Kidney capillary endothelial cell (primary cell): ENCODE measurements around the gene IQCE.
"Not testable (repeated sequence)": the region's sequence is repeated elsewhere in the genome, so short reads cannot be mapped to it uniquely, and the experiment has no call there.

Experiments used
- DNase-seq: peaks from one replicate; pipeline ENCODE4 v3.0.0-alpha.2; 2018; ENCODE audit warnings: low spot score

The IQCE gene

DNA sequence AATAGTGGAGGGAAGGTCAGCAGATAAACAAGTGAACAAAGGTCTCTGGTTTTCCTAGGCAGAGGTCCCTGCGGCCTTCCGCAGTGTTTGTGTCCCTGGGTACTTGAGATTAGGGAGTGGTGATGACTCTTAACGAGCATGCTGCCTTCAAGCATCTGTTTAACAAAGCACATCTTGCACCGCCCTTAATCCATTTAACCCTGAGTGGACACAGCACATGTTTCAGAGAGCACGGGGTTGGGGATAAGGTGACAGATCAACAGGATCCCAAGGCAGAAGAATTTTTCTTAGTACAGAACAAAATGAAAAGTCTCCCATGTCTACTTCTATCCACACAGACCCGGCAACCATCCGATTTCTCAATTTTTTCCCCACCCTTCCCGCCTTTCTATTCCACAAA lies 25.2 kb upstream of the IQCE start:
- DNase-seq = not testable (repeated sequence)

DNA sequence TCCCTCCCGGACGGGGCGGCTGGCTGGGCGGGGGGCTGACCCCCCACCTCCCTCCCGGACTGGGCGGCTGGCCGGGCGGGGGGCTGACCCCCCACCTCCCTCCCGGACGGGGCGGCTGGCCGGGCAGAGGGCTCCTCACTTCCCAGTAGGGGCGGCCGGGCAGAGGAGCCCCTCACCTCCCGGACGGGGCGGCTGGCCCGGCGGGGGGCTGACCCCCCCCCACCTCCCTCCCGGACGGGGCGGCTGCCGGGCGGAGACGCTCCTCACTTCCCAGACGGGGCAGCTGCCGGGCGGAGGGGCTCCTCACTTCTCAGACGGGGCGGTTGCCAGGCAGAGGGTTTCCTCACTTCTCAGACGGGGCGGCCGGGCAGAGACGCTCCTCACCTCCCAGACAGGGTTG lies 24.6 kb upstream of the IQCE start:
- DNase-seq = not testable (repeated sequence)

DNA sequence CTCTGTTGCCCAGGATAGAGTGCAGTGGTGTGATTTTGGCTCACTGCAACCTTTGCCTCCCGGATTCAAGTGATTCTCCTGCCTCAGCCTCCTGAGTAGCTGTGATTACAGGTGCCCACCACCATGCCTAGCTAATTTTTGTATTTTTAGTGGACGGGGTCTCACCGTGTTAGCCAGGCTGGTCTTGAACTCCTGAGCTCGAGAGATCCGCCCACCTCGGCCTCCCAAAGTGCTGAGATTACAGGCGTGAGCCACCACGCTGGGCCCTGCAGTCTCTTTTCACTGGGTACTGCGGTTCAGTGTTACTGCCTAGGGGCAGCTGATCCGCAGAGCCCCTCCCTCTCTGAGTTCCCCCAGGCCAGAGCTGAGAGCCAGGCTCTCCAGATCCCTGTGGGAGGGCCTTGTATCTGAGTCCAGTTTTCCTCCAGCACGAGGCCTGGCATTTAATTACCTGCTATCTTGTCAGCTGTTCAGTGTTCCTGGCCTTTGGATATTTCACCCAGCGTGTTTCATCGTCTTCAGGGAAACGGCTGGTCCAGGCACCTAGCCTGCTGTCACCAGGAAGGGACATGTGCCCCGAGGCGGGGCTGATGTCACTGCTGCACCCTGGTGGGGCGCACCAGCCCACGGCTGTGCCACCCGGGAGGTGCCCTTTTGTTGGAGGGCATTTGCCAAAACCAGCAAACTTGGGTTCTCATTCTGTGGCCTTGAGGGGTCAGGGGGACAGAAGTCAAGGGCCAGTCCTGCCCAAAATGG lies 22.7 kb upstream of the IQCE start:
- not testable (repeated sequence) for DNase-seq

DNA sequence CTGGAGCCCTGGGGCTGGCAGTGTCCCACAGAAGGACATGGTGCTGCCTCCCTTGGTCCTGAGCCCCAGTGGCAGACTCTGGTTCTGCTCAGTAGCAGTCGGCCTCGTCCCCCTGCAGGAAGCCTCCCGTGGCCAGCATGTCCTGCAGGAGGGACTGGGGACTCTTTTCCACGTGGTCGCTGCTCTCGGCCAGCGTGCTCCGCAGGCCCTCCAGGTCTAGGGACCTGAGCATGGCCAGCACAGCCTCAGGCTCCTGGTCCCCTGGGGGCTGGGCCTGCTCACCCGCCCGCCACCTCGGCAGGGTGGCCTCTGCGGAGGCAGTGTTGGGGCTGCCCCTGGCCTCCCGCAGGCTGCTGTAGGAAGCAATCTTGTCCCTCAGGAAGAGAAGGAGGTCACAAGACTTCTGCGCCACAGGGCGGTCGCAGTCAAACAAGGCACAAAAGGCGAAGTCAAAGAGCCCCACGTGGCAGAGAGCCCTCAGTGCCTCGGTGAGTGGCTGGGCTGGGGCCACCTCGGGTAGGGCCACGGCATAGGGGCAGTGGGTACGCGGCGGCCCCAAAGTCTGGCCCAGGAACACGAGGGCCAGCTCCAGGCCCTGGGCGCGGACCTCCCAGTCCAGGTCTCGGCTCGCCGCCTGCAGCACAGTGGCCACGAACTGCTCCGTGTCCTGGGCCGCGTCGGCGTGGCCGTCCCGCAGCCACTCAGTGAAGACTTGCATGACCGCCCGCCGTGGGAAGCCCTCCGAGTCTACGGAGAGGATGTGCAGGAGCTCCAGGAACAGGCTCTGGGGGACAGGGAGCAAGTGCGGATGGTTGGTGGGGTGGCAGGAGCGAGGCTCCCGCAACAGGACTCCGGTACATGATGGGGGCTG lies 20.6 kb upstream of the IQCE start:
- DNase-seq = no peak

DNA sequence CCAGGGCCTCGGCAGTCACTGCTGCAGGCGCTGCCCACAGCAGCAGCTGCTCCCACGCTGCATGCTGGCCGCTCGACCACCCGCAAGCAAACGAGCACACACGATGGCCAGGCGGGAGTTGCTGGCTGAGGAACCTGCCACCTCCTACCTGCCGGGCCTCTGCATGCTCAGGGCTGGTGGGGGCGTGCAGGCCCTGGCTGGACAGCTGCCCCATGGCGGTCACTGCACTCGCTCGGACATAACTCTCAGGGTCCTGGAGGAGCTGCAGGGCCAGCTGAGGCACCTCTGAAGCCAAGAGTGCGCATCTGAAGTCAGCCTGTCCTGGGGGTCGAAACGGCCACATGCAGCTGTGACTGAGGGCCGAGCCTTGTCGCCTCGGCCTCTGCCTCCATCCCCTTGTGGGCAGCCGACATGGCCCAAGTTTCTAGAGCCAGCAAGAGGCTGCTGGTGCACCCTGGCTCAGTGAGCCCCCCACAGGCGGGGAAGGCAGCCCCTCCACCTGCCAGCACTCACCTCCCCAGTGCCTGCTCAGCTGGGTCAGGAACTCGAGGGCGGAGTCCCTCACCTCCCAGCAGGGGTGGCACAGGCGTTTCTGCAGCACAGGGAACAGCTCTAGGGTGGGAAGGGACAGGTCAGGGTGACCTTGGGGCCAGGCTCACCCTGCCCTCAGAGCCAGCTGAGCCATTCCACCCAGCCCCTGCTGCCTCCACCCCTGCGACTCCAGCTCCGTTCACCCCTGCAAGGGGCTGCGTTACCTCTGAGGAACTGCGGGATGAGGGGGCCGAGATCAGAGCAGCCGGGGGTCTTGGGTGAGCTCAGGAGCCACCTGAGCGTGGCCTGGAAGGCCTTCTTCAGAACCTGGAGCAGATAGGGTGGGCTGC lies 19.5 kb upstream of the IQCE start:
- no peak for DNase-seq

DNA sequence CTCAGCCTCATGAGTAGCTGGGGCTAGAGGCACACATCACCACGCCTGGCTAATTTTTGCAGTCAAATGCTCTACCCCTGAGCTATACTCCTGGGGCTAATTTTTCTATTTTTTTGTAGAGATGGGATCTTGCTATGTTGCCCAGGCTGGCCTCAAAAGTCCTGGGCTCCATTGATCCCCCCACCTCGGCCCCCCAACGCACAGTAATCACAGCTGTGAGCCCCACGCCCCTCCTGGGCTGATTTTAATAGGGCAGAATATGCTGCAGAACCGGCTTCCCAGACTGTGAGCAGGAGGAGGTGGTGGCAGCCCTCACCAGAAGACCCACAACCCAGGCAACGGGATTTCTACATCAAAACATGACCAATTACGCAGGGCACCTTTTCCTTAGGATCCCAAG lies 18.6 kb upstream of the IQCE start:
- DNase-seq = no peak

DNA sequence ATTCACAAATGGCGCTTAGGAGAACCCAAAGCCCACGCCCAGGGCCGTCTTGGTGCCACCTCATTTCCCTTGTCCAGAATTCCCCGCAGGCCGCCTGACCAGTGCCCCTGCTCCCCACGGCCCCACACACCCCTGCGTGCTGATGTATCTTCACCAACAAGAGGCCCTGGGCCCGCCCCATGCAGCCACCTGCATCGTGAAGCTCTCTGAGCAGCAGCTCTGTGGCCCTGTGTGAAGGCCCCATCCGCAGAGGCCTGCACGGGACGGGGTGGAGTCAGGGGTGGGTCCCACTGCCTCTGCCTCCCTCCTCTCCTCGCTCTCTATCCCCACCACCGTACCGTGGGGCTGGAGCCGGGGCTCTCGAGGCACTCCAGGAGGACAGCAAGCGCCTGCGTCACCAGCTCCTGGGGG lies 18.1 kb upstream of the IQCE start:
- DNase-seq = no peak

DNA sequence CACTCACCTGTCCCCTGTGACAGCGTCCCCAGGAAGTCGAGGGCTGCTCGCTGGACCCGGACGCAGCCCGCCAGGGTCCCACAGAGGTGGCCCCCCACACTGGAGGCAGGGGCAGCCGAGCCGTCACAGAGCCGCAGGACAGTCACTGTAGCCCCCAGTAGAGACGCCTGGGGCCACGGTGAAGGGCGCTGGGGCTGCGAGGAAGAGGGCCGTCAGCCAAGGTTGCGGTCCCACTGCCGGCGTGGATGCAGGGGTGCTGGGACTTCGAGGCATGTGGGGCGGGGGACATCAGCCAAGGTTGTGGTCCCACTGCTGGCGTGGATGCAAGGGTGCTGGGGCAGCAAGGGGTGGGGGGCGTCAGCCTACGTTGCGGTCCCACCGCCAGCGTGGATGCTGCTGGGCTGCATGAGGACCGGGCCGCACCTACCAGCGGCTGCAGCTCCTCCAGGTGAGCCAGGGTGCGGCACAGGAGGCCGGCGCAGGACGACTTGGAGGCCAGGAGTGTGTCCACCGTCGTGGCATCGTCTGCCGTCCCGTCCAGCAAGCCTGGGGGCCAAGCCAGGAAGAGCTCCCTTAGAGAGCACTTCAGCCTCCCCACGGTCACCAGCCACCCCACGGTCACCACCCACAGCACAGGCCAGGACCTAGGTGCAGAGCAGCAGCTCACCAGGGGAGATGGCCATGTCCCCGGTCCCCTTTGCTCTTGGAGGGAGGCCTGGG lies 17.3 kb upstream of the IQCE start:
- no peak for DNase-seq

DNA sequence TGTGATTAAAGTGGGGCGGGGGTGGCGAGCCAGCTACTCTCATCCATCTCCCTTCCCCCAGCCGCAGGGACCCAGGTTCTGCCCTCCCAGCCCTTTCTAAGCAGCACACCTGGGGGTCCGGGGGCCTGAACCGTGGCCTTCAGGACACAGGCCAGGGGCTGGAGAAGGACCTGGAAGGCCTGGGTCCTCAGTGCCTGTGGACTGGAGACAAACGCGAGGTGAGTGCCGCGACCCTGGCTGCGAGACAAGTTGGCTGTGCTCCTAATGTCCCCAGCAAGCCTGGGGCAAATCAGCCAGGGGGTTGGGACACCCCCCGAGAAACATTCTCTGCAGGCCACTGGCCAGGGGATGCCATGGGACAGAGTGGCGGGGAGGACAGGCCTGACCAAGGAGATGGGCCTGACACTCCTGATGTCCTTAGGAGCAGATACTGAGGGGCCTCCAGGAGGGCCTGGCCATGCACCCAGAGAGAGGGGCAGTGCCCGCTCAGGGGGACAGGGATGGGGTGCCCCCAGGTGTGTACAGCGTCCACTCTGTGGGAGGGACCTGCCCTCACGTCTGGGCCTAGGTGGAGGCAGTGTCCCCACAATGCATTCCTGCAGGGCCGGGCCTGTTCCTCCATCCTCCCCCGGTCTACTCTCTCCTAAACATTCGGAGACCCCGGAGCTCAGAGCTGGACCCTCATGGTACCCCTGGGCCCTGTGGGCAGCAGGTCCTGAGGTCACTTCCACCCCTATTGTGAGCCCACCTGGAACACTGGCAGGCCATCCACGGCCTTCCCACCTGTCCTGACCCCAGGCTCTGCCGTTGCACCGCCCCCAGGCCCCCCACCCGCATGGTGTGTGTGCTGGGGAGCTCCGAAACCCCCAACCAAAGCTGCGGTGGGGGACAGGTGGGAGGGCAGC lies 16.5 kb upstream of the IQCE start:
- DNase-seq = no peak

DNA sequence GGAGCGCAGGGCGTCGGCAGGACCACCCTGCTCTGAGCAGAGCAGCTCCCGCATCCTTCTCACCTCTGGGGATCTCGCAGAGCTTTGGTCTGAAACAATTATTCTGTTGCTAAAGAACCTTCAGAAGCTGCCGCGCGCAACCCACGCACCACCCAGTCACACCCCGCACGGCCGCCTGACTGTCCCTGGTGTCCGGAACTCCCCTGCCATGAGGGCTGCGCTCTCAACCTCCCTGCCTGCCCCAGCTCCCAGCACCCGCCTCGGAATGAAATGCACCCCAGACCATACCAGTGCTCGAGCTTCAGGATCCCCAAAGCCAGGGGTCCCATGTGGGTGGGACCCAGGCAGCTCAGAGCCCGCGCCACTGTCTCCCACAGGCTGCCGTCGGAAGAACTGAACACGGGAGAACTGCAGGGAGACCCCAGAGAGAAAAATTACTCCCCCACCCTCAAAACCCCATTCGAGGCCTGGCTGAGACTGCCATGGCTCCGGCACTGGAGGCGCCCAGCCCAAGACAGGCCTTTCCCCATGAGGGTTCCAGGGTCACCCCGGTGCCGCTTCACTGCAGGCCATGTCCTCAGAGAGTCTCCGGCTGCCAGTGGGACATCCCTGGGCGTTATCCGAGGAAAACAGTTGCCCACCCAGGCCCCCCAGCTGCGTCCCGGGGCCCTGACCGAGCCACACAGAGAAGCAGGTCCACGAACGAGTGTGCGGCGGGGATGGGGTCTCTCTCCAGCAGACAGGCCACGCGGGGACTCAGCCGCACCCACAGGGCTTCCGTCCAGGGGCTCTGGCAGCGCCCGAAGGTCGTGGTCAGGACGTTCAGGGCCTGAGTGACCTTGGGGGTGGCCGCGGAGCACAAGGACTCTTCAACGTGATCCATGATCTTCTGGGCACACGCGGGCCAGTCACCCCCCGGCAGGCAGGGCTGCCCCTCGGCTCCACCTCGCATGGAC lies 15.6 kb upstream of the IQCE start:
- no peak for DNase-seq

DNA sequence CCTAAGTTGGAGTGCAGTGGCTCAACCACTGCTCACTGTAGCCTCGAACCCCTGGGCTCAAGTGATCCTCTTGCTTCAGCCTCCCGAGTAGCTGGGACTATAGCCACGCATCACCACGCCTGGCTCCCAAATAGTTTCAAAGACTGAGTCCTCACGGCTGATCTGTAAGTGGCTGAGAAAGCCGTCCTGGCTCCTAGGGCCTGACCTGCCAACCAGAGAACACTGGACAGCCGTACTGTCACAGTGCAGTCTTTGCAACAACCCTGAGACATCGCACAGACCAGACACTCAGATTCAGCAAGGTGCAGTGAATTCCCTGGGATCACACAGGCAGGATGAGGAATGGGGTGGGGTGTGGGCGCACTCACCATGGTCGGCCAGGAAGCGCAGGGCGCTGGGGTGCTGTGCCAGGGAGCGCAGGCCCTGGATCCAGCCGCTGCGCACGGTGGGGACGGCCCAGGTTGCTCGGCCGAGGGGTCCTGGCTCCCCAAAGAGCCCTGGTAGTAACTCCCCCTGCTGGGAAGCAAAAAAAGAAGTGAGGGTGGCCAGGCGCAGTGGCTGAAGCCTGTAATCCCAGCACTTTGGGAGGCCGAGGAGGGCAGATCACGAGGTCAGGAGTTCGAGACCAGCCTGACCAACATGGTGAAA lies 14.1 kb upstream of the IQCE start:
- DNase-seq = no peak

DNA sequence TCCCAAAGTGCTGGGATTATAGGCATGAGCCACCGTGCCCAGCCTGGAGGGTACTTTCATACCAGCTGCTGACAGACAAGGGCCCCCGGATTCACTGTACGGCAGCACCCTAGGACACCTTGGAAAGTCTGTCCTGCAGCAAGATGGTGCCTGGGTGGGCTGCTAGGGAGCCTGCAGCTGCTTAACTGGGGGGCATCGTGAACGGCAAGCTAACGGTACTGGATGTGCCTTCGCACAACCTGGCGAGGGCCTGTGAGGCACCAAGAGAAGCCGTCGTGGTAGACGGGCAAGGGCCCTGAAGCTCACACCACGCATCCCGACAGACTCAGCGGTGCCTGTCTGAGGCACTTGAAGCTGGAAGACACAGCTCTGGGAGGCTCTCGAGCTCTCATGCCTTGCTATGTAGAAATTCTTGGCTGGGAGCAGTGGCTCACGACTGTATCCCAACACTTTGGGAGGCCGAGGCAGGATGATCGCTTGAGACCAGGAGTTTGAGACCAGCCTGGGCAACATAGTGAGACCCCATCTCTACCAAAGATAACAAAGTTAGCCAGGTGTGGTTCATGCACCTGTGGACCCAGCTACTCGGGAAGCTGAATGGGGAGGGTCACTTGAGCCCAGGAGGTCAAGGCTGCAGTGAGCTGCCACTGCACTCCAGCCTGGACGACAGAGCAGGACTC lies 12.9 kb upstream of the IQCE start:
- DNase-seq = no peak

DNA sequence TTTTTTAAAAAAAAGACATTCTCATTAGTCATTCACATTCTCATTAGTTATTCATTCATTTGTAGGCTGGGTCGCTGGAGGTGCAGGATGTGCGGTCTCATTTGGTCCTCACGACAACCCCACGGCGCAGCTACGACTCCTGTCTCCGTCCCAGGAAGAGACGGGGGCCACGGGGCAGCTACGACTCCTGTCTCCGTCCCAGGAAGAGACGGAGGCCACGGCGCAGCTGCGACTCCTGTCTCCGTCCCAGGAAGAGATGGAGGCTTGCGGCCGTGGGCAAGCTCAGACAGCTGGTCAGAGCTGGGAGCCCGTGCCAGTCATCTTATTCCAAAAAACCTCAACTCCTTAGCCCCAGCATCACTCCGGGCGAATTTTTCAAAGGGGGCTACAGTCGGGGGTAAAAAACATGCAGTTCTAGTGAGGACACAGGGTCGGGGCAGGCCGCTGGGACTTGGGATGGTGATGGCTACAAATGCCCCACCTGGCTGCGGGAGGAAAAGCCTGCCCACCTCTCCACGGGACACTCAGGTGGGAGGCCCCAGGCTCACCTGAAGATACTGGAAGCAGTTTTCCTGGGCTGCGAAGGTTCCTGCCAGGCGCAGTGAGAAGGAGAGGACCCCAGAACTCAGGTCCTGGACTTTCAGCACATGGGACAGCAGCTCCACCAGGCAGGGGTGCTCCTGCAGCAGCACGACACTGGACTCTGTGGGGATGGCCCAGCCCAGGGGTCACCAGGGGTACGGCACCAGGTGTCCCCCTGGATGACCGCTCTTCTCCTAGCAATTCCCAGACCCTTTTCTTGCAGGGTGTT lies 11.8 kb upstream of the IQCE start:
- DNase-seq = no peak

DNA sequence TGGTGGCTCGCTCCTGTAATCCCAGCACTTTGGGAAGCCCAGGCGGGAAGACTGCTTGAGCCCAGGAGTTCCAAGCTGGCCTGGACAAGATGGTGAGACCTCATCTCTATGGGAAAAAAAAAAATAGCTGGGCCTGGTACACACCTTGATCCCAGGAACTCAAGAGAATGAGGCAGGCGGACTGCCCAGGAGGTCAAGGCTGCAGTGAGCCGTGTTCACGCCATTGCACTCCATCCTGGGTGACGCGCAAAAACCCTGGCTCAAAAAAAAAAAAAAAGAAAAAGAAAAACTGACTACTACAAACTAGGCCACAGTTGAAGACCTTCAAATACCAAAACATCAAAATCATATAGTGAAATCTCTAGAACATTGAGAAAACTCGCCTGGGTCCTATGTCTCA lies 7.4 kb upstream of the IQCE start:
- no peak for DNase-seq

DNA sequence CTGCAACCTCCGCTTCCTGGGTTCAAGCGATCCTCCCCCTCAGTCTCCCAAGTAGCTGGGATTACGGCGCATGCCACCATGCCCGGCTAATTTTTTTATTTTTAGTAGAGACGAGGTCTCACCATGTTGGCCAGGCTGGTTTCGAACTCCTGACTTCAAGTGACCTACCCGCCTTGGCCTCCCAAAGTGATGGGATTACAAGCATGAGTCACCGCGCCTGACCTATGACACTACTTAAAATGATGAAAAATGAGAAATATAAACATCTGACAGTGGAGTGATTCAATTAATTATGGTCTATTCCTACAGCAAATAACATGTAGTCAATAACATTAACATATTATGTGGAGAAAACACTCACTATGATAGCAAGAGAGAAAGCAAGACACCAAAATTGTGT lies 5.7 kb upstream of the IQCE start:
- no peak for DNase-seq

DNA sequence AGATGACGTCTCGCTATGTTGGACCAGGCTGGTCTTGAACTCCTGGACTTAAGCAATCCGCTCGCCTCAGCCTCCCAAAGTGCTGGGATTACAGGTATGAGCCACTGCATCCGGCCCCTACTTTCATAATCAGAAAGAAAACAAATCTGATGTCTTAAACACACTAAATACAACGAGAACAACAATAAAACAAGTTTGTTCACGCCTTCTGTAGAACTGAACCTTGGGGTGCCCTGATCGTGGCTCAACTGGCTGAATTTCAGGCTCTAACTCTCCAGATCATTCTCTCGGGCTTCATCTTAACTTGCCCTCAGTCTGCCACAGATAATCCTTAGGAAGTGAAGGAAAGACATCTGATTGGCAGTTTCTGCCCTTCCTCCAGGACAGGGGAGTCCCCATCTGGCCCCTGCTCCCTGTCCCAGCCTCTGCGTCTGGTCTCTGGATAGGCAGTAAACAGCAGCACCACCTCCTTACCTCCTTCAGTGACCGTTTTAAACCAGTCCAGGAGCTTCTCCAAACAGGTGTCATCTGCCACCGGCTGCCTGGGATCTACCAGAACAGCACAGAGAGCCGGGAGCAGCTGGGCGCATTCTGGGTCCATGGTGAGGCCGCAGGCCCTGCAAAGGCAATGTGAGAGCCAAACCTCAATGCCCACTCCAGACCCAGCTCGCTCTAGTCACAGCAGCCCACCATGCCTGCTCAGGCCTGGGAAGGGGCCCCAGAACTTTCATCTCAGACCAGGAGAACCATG lies 4.8 kb upstream of the IQCE start:
- DNase-seq = no peak

DNA sequence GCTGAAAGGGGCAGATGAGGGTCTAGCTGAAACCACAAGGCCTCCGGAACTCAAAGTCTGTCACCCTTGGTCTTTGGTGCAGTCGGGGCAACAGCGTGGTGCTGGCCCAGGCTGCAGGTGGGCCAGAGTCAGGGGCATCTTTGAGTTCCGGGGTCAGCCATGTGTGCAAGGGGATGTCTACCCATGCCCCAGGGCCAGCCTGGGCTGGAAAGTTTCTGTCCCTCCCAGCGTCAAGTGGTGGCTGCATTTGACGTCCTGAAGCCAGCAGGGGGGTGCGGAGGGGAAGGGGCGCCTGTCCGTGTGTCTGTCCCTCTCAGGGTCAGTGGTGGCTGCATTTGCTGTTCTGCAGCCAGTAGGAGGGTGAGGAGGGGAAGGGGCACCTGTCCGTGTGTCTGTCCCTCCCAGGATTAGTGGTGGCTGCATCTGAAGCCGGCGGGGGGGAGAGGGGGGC lies 4.1 kb upstream of the IQCE start:
- no peak for DNase-seq
